Right ventricle myocardium inferior (tissue), 1 donor: ENCODE measurements around the gene TRAF2. TPM values are rescaled to one million over a fixed set of nuclear protein-coding genes. Genes with fewer than 3 reads are reported as not detected.
"Not testable (repeated sequence)": the region's sequence is repeated elsewhere in the genome, so short reads cannot be mapped to it uniquely, and the experiment has no call there.

ENCODE experiments used
- ATAC-seq: fragments of 200-7000 bp; cut with Tn5 transposase; one replicate; pipeline ENCODE4 v1.9.1; 2020; ENCODE audit warnings: mild to moderate bottlenecking, moderate library complexity
- DNase-seq: peaks from one replicate; pipeline ENCODE4 v3.0.0; 2021; ENCODE audit errors: missing footprints
- intact Hi-C: fragments of 100-400 bp; cut with DNase I; formaldehyde crosslinking; loops from one replicate; pipeline ENCODE4 v1.11.0; 2022
- long read RNA-seq: library from polyadenylated mRNA; unstranded; transcript quantifications from one replicate; pipeline ENCODE4 v2.0.0, GENCODE V29; 2021
- total RNA-seq: library from RNA; stranded (reverse); fragmentation: NEBNext Ultra II Directional; extraction: Animal tissue kit (Norgen Biotek cat#: 25700); gene quantifications from one replicate; pipeline ENCODE4 v1.2.1, GENCODE V29; 2021
- donor health status: DM: no; HTN: yes; CAD: no; lungs with severe emphysema.

Gene TRAF2, protein sequence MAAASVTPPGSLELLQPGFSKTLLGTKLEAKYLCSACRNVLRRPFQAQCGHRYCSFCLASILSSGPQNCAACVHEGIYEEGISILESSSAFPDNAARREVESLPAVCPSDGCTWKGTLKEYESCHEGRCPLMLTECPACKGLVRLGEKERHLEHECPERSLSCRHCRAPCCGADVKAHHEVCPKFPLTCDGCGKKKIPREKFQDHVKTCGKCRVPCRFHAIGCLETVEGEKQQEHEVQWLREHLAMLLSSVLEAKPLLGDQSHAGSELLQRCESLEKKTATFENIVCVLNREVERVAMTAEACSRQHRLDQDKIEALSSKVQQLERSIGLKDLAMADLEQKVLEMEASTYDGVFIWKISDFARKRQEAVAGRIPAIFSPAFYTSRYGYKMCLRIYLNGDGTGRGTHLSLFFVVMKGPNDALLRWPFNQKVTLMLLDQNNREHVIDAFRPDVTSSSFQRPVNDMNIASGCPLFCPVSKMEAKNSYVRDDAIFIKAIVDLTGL
- 12.6 TPM for total RNA-seq
- long read RNA-seq, transcript TRAF2-201 (11 exons, 2,264 nt): major isoform, 5 of 21 reads
- long read RNA-seq, partial matches to known transcripts: 4 of 21 reads
- long read RNA-seq, other reads (novel, unspliced or antisense): 12 of 21 reads

- ATAC-seq (peak; percentile 99), DNase-seq (peak; percentile 98)
- intact Hi-C loops: loop anchor here (5.0 kb wide), 1 partner anchor 56 kb away; the partner anchor contains the start of gene FBXW5
These were observed at the start of gene TRAF2 for GRCh38 chr9:136885950-136886578. Gene TRAF2, plus strand, starts transcription at chr9:136886516. Its CDS starts 12,225 bp downstream, at chr9:136898741.

GRCh38 chr9:136837146-136837855 lies 49.0 kb upstream of the TRAF2 start:
- ATAC-seq: no peak
- no peak for DNase-seq
- intact Hi-C loops: no loop called here

GRCh38 chr9:136837856-136838277 lies 48.4 kb upstream of the TRAF2 start:
- DNase-seq, intact Hi-C loops, ATAC-seq: not testable (repeated sequence)

- DNase-seq (no peak), ATAC-seq (no peak)
- intact Hi-C loops: no loop called here
These were observed 47.7 kb upstream of the TRAF2 start for GRCh38 chr9:136838314-136839228.

DNA sequence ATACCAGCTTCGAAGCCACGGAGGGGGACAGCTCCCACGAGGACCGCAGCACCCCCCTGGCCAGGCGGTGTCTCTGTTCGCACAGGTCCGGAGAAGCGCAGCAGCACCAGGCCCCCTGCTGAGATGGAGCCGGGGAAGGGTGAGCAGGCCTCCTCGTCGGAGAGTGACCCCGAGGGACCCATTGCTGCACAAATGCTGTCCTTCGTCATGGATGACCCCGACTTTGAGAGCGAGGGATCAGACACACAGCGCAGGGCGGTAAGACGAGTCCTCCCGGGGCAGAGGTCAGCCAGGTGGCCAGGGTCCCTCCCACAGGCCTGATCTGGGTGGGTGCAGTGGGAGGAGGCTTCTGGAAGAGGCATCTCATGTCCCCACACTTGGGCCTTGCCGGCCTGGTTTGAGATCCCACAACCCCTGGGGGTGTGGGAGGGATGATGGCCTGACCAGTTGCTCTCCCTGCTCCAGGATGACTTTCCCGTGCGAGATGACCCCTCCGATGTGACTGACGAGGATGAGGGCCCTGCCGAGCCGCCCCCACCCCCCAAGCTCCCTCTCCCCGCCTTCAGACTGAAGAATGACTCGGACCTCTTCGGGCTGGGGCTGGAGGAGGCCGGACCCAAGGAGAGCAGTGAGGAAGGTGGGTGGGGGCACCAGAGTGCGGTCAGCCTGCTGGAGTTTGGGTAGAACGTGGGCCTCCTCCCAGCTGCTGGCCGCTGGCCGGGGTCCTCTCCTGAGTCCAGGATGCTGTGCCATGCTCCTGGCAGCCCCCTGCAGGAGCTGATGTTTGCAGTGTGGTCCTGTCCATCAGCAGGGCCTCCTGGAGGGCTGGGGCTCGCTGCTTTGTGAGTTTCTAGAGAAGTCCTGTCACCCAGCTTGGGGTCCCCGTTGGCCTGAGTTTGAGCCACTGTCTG lies 46.8 kb upstream of the TRAF2 start:
- DNase-seq: no peak
- intact Hi-C loops: loop anchor here (5.0 kb wide), 1 partner anchor 188 kb away; the partner anchor contains the start of gene ABCA2

GRCh38 chr9:136840140-136840876 lies 46.0 kb upstream of the TRAF2 start:
- DNase-seq: no peak
- intact Hi-C loops: loop anchor here (5.0 kb wide), 1 partner anchor 187 kb away; the partner anchor contains the start of gene ABCA2
- ATAC-seq: no peak

More for the DNA sequence above, 46.8 kb upstream of the TRAF2 start:
- ATAC-seq: no peak

DNA sequence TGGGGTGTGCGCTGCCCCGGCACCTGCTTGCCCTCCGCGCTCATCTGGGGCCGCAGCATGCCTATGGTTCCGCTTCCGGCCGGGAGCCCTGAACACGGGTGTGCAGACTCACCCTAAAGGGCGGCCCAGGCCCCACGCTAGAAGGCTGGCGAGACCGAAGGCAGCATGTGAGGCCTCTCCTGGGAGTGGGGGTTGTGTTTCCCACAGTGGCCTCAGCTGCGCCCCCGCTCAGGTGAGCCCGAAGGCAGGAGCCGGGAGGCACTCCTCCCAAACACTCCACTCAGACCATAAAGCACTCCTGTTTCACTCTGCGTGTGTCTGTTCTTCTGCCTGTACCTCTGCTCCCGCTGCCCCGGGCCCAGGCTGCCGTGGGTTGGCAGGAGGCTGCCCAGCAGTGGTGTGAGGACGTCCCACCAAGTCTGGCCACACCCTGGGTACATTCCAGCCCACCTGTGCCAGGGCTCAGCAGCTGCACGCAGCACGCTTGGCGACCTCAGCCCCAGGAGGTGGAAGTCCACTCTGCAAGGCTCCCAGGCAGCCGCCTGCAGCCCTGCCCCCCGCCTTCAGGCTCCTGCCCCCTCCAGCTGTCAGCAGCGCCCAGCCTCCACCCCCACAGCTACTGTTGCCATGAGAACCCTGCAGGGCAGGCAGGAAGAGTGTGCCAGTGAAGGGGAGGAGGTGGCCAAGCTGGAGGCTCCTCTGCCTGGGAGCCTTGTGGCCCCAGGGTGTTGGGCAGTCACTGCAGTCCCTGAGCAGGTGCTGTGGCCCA lies 45.3 kb upstream of the TRAF2 start:
- DNase-seq: no peak
- intact Hi-C loops: loop anchor here (5.0 kb wide), 1 partner anchor 186 kb away; the partner anchor contains the start of gene ABCA2
- ATAC-seq: no peak

GRCh38 chr9:136841646-136842379 lies 44.5 kb upstream of the TRAF2 start:
- intact Hi-C loops: loop anchor here (5.0 kb wide), 1 partner anchor 185 kb away; the partner anchor contains the start of gene ABCA2

GRCh38 chr9:136842380-136842948 lies 43.9 kb upstream of the TRAF2 start, which contains the start of gene AJM1:
Gene AJM1, plus strand, starts transcription at chr9:136842478. Its CDS starts 1,937 bp downstream, at chr9:136844415.
- peak; percentile 82 for ATAC-seq
- intact Hi-C loops: loop anchor here (5.0 kb wide), 1 partner anchor 185 kb away; the partner anchor contains the start of gene ABCA2
- peak; percentile 88 for DNase-seq

More at GRCh38 chr9:136841646-136842379, 44.5 kb upstream of the TRAF2 start:
- not testable (repeated sequence) for DNase-seq, ATAC-seq

DNA sequence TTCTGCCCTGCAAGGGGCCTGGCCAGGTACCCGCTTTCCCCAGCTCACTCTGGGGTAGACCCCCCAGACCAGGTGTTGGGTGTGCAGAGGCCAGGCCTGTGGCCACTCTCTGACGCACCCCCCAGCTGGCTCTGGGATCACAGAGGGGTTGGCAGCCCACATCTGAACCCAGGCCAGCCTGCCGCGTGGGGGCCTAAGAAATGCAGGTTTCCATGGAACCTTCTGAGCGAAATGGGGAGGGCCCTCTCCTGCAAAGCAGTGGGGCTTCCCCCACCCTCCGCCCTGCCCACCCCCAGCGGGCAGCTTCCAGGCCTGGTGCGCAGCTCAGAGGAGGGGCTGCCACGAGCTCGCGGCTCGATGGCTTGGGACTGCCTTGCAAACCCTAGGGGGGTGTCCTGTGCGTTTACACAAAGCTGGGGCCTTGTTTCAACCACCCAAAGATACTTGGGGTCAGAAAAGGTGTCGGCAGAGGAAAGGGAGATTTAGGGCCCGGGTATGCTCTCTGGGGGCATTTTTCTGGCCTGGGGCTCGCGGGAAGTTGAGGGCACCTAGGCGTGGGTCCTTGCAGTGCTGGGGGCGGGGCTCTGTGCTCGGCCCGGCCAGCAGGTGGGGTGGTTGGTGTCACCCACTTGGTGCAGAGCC lies 43.0 kb upstream of the TRAF2 start:
- intact Hi-C loops: loop anchor here (5.0 kb wide), 1 partner anchor 184 kb away; the partner anchor contains the start of gene ABCA2
- ATAC-seq, DNase-seq: not testable (repeated sequence)

- not testable (repeated sequence) for DNase-seq, ATAC-seq
- intact Hi-C loops: loop anchor here (5.0 kb wide), 1 partner anchor 183 kb away; the partner anchor contains the start of gene ABCA2
These were observed 42.2 kb upstream of the TRAF2 start for GRCh38 chr9:136843801-136844740.

DNA sequence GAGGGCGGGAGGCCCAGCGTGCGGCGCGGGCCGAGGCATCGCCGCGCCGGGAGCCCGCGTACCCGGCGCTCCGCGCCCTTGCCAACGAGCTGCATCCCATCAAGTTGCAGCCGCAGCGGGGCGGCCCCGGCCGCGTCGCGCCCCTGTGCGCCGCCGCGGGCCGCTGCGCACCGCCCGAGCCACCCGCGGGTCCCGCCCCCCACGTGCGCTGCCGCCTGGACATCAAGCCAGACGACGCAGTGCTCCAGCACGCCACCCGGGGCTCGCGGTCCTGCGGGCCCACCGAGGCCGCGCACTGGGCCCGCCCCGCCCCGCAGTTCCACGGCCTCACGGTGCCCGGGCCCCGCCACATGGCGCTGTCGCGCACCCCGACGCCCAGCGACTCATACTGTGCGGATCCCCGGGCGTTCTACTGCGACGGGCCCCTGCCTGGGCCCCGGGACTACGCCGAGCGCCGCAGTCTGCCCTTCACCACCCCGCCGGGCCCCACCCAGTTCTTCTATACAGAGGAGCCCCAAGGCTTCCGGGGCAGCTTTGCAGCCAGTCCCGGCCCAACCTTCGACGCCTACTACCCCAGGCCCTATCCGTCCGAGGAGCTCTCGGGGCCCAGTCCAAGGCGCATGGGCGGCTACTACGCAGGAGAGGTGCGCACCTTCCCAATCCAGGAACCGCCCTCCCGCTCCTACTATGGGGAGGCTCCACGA lies 41.4 kb upstream of the TRAF2 start:
- DNase-seq: no peak
- no peak for ATAC-seq
- intact Hi-C loops: loop anchor here (5.0 kb wide), 2 partner anchors 57 to 182 kb away; partner anchors contain the start of gene ABCA2
